Neural cell (in vitro differentiated cells): Measurements from ENCODE around the gene GALNT15. TPM values are rescaled to one million over a fixed set of nuclear protein-coding genes. Genes with fewer than 3 reads are reported as not detected.

Experiments used
- H2AFZ ChIP-seq: fragments of 200-600, 300-800 bp; sonication (generic), shearing (Covaris generic); 2 replicates; pipeline ENCODE4 v1.6.0; 2014; ENCODE audit warnings: low read depth, mild to moderate bottlenecking, antibody characterized with exemption, low read length, moderate library complexity
- H3F3A ChIP-seq: fragments of 200-600 bp; shearing (Covaris generic); 2 replicates; pipeline ENCODE4 v1.6.1; 2016; ENCODE audit warnings: mild to moderate bottlenecking, moderate library complexity, mixed read lengths, antibody characterized with exemption, low read length; ENCODE audit not compliant: insufficient read depth, poor library complexity, severe bottlenecking
- H3K27ac ChIP-seq: fragments of 200-600, 300-800 bp; sonication (generic), shearing (Covaris generic); 2 replicates; pipeline ENCODE4 v1.5.1; 2014; ENCODE audit warnings: mild to moderate bottlenecking, low read length, moderate library complexity
- H3K27me3 ChIP-seq: fragments of 300-800, 200-600 bp; sonication (generic), shearing (Covaris generic); 2 replicates; pipeline ENCODE4 v1.6.0; 2014; ENCODE audit warnings: mild to moderate bottlenecking, low read depth, low read length, moderate library complexity; ENCODE audit not compliant: insufficient read depth
- H3K36me3 ChIP-seq: fragments of 300-800, 200-600 bp; sonication (generic), shearing (Covaris generic); 2 replicates; pipeline ENCODE4 v1.5.1; 2014; ENCODE audit warnings: mild to moderate bottlenecking, antibody characterized with exemption, low read length, moderate library complexity; ENCODE audit not compliant: insufficient read depth
- H3K4me2 ChIP-seq: fragments of 300-800, 200-600 bp; sonication (generic), shearing (Covaris generic); 2 replicates; pipeline ENCODE4 v1.6.0; 2014; ENCODE audit warnings: mild to moderate bottlenecking, low read length
- H3K4me3 ChIP-seq: fragments of 300-800, 200-600 bp; sonication (generic), shearing (Covaris generic); 2 replicates; pipeline ENCODE4 v1.5.1; 2014; ENCODE audit warnings: mild to moderate bottlenecking, low read length, moderate library complexity
- H3K79me2 ChIP-seq: fragments of 200-600 bp; shearing (Covaris generic); replicated peaks from 2 replicates; pipeline ENCODE4 v1.6.0; 2014; ENCODE audit warnings: mild to moderate bottlenecking, low read length, moderate library complexity; ENCODE audit not compliant: insufficient read depth
- H3K9ac ChIP-seq: fragments of 300-800, 200-600 bp; sonication (generic), shearing (Covaris generic); 2 replicates; pipeline ENCODE4 v1.6.1; 2016; ENCODE audit warnings: mild to moderate bottlenecking, low read length, mixed read lengths
- H3K9me2 ChIP-seq: fragments of 200-600 bp; shearing (Covaris generic); 2 replicates; pipeline ENCODE4 v1.6.1; 2016; ENCODE audit warnings: mild to moderate bottlenecking, low read length, mixed read lengths; ENCODE audit not compliant: insufficient read depth
- H3K9me3 ChIP-seq: fragments of 200-600, 300-800 bp; sonication (generic), shearing (Covaris generic); 2 replicates; pipeline ENCODE4 v1.6.1; 2016; ENCODE audit warnings: mild to moderate bottlenecking, mixed run types, low read length, moderate library complexity, mixed read lengths
- H4K20me1 ChIP-seq: fragments of 200-600 bp; shearing (Covaris generic); 2 replicates; pipeline ENCODE4 v1.6.1; 2016; ENCODE audit warnings: mild to moderate bottlenecking, mixed run types; ENCODE audit not compliant: insufficient read depth
- CTCF ChIP-seq: fragments of 450-650 bp; IDR thresholded peaks from 2 replicates; pipeline ENCODE4 v1.5.1; 2014; ENCODE audit warnings: antibody characterized with exemption, mild to moderate bottlenecking, moderate library complexity; ENCODE audit not compliant: poor library complexity, severe bottlenecking
- EP300 ChIP-seq: fragments of 450-650 bp; conservative IDR thresholded peaks from 2 replicates; pipeline ENCODE4 v1.6.1; 2014; ENCODE audit warnings: antibody characterized with exemption, mild to moderate bottlenecking, moderate library complexity; ENCODE audit not compliant: poor library complexity, severe bottlenecking
- EZH2 ChIP-seq: fragments of 200-600, 300-800 bp; shearing (Covaris generic), sonication (generic); IDR thresholded peaks from 2 replicates; pipeline ENCODE4 v1.6.1; 2014; ENCODE audit warnings: antibody characterized with exemption, low read length, borderline replicate concordance, mild to moderate bottlenecking; ENCODE audit not compliant: insufficient read depth, poor library complexity, severe bottlenecking
- MXI1 ChIP-seq: fragments of 450-650 bp; conservative IDR thresholded peaks from 2 replicates; pipeline ENCODE4 v1.6.1; 2014; ENCODE audit warnings: antibody characterized with exemption, mild to moderate bottlenecking; ENCODE audit not compliant: poor library complexity, severe bottlenecking
- POLR2AphosphoS5 ChIP-seq: IDR thresholded peaks from 2 replicates; pipeline ENCODE4 v1.6.1; 2012
- RAD21 ChIP-seq: fragments of 450-650 bp; conservative IDR thresholded peaks from 2 replicates; pipeline ENCODE4 v1.6.1; 2014; ENCODE audit warnings: antibody characterized with exemption, mild to moderate bottlenecking, moderate library complexity
- REST ChIP-seq: IDR thresholded peaks from 2 replicates; pipeline ENCODE4 v1.6.1; 2012; ENCODE audit warnings: borderline replicate concordance
- SMC3 ChIP-seq: fragments of 450-650 bp; conservative IDR thresholded peaks from 2 replicates; pipeline ENCODE4 v1.6.1; 2014; ENCODE audit warnings: antibody characterized with exemption, mild to moderate bottlenecking, moderate library complexity; ENCODE audit not compliant: poor library complexity
- TAF1 ChIP-seq: IDR thresholded peaks from 2 replicates; pipeline ENCODE4 v1.6.1; 2012; ENCODE audit warnings: low read depth
- polyA plus RNA-seq: library from polyadenylated mRNA; depleted of rRNA; stranded (reverse); fragments of >200 nt; gene quantifications from 2 replicates; pipeline ENCODE4 v1.2.3, GENCODE V29; 2014

GALNT15 gene
- polyA plus RNA-seq, 1 donor from 2014 or later = 1.5 TPM

- Histone ChIP-seq H3K4me2 (no peak overlapping the region), H3K36me3 (no peaks in the 10 kb centered on the region), H4K20me1 (no peaks in the 10 kb centered on the region)
These were observed 99.4 kb downstream of the GALNT15 start for GRCh38 chr3:16273867-16274266.

GRCh38 chr3:16277471-16277870, 103.0 kb downstream of the GALNT15 start:
- H2AFZ ChIP-seq = no peak overlapping the region
- no peaks in the 10 kb centered on the region for H3K9me3 ChIP-seq
- no peak overlapping the region for H3K27ac ChIP-seq
- no peaks in the 10 kb centered on the region for H4K20me1 ChIP-seq
- no peaks in the 10 kb centered on the region for H3K79me2 ChIP-seq
- no peaks in the 10 kb centered on the region for H3K36me3 ChIP-seq
- no peak overlapping the region for H3K4me2 ChIP-seq
- H3K4me3 ChIP-seq = no peak overlapping the region
- no peaks in the 10 kb centered on the region for H3K27me3 ChIP-seq
- H3K9me2 ChIP-seq = no peaks in the 10 kb centered on the region
- H3F3A ChIP-seq = no peaks in the 10 kb centered on the region
- H3K9ac ChIP-seq = no peak overlapping the region
- TF ChIP-seq RAD21 = no peak
- TF ChIP-seq SMC3 = no peak
- no peak for TF ChIP-seq MXI1
- TF ChIP-seq TAF1 = no peak
- TF ChIP-seq POLR2AphosphoS5 = no peak
- no peak for TF ChIP-seq REST
- TF ChIP-seq EP300 = no peak
- TF ChIP-seq EZH2 = no peak

More at GRCh38 chr3:16273867-16274266, 99.4 kb downstream of the GALNT15 start:
- TF ChIP-seq EP300 (no peak), SMC3 (no peak), POLR2AphosphoS5 (no peak), REST (no peak), CTCF (no peak), MXI1 (no peak), TAF1 (no peak), RAD21 (no peak)
- H3K4me3 ChIP-seq = no peak overlapping the region
- H3K9me3 ChIP-seq = no peaks in the 10 kb centered on the region
- no peaks in the 10 kb centered on the region for H3K9me2 ChIP-seq
- no peak overlapping the region for H3K27ac ChIP-seq
- H3K9ac ChIP-seq = no peak overlapping the region
- H3K79me2 ChIP-seq = peaks cover 4% of the 10 kb centered on the region
- H3F3A ChIP-seq = no peaks in the 10 kb centered on the region
- no peak overlapping the region for H2AFZ ChIP-seq
- H3K27me3 ChIP-seq = no peaks in the 10 kb centered on the region
